OCI-M1 (cell line): ENCODE measurements around the gene TLE6.
"Not testable (repeated sequence)": the region's sequence is repeated elsewhere in the genome, so short reads cannot be mapped to it uniquely, and the experiment has no call there.

Source experiments
- DNase-seq: peaks from one replicate; lab custom pipeline; 2025; lab: John Stamatoyannopoulos, UW

The TLE6 gene

DNA sequence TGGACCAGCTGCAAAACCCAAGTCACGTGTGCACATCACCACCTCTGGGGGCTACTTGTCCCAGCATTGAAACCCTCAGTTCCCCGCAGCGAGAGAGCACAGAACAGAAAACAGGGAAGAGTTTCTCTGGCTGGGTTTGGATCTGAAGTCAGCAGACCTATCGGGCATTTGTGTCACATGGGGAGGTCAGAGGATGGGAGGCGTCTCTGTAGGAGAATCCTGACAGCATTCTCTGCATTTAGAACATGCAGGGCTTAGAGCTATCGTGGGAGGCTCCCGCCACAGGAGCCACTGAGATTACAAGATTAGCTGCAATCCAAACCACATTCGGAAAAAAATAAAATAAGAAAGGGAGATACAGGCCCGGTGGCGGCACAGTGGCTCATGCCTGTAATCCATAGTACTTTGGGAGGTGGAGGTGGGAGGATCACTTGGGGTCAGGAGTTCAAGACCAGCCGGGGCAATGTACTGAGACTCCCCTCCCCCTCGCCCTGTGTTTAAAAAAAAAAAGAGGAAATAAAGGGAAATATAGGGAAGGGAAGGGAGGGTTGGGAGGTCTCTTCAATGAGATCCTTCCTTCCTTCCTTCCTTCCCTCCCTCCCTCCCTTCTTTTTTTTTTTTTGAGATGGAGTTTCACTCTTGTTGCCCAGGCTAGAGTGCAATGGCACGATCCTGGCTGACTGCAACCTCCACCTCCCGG is 2.9 kb upstream of the TLE6 start:
- peak; percentile 95 for DNase-seq

DNA sequence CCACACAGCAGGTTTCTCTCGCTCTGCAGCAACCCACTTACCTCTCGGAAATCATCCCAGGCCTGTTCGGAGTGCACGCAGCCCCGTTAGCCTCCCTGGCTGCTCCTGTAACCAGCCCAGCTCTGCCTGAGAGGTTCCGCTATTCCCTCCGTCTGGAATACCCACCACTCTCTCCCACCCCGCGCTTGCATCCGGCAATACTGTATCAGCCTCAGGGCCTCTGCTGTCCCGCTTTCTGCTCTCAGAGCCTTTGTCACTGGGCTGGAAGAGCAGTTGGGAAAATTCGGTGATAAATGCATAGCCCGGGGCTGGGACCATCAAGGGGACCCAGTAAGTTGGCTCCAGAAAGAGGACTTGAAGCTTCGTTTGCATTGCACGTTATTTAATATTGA is 759 bp upstream of the TLE6 start:
- no peak for DNase-seq

DNA sequence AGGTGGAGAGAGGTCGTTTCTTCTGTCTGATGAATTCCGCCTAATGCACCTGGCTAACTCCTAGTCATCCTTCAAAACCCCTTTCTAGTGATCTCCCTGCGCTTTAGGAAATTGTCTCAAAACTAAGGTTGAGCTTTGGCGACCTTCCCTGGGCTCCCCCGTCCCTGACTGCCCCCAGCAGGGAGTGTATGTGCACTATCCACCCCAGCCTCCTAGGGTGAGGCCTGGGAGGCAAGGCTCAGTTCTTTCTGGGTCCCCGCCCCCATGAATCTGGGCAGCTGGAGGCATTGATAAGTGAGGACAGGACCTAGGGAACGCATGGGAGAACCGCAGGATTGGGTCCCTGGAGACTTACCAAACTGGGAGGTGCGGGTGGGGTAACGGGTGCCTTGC is 378 bp downstream of the TLE6 start:
- DNase-seq: no peak

DNA sequence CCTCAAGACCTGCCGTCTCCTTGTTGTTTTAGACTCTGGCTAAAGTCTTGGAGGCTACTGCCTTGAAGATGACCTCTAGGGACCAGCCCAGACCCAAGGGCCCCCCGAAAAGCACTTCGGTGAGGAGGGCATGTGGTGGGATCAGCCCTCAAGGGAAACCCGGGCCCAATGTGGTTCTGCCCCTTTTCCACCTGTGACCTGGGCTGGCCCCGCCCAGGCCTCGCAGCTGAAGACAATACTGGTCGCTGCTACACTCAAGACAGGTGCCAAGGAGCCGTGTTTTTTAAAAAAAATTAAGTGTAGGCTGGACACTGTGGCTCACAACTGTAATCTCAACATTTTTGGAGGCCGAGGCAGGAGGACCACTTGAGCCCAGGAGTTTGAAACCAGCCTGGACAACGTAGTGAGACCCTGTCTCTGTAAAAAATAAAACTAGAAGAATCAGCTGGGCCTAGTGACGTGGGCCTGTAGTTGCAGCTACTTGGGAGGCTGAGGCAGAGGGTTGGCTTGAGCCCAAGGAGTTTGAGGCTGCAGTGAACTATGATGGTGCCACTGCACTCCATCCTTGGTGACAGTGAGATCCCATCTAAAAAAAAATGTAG is 903 bp downstream of the TLE6 start:
- no peak for DNase-seq

DNA sequence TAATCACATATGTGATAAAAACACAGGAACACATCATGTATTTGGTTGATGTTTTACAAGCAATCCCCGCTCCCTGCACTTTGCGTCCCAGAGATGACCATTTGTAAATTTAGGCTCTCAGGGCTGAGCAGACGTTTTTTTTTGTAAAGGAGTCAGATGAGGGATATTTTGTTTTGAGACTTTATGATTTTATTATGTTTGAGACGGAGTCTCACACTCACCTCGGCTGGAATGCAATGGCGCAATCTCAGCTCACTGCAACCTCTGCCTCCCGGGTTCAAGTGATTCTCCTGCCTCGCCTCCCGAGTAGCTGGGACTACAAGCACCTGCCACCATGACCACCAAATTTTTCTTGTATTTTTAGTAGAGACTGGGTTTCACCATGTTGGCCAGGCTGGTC is 1.4 kb downstream of the TLE6 start:
- DNase-seq: no peak

DNA sequence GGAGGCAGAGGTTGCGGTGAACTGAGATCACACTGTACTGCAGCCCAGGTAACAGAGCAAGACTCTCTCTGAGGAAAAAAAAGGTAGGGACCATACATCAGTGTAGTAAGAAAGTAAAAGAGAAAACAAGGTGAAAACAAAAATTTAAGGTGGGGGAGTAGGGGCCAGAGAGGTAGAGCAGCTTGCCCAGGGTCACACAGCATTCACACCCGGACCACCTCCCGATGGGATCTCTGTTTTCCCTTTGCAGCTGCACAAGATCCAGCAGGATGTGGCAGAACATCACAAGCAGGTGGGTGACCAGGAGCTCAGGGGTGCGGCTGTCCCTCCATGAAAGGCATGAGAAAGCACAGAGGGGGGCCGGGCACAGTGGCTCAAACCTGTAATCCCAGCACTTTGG is 4.5 kb downstream of the TLE6 start:
- no peak for DNase-seq

DNA sequence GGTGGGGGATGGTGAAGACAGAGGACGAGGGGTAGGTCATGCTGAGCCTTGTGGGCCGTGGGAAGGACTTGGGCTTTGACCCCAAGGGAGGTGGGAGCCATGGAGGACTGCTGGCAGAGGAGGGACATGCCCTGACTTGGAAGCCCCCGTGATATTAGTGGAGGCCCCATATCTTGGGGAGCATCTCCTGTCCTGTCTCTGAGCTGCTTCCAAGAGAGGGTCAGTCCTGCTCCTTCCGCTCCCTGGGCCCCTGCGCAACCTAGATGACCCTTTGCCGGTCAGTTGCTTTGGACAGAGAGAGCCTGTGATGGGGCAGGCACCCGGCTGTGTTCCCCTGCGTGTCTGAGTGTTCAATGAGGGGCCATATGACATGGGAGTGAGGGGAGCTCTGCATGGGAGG is 5.2 kb downstream of the TLE6 start:
- DNase-seq: no peak

DNA sequence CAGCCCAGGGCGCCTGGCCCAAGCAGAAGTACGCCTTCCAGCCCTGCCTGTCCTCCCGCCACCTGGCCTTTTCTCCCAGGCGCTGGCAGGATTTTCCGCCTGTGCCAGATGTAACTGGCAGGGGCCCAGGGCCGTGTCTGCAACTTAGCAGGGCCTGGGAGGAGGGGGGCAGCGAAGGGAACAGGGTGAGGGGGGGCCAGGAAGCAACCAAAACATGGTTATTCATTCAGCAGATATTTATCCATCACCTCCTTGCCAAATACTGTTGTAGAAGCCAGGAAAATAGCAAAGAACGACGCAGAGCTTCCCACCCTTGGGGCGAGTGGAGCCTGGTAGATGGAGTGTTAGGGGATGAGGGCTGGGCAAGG is 5.6 kb downstream of the TLE6 start:
- DNase-seq: no peak

DNA sequence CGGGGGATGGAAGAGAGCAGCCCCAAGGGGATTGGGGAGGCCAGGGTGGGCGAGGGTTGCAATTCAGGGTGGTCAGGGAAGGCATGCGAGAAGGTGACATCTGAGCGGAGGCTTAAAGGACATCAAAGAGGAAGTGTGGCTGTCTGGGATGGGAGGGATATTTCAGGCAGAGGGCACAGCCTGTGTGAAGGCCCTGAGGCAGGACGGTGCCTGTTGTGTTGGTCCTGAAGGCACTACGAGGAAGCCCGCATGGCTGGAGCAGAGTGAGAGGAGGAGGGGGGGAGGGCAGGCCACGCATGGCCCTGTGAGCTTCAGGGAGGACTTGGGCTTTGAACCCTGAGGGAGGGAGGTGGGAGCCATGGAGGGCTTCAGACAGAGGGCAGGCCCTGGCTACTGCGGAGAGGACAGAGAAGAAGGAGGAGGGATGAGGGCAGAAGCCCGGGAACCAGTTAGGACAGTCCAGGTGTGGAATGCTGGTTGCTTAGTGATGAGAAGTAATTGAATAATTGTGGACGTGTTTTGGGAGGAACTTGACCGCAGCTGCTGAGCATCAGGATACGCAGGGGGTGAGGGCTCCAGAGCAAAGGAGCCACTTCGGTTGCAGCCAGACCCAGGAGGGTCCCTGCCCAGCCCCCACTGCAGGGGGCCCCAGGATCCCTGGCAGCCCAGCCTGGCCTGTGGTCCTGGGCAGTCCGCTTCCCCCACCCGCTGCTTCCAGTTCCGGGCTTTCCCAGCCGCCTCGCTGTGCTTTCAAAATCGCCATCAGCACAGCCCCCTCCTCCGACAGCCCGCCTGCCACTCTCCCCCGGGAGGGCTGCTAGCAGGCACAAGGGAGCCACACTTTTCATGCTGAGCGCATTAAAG is 6.2 kb downstream of the TLE6 start:
- peak; percentile 1 for DNase-seq

DNA sequence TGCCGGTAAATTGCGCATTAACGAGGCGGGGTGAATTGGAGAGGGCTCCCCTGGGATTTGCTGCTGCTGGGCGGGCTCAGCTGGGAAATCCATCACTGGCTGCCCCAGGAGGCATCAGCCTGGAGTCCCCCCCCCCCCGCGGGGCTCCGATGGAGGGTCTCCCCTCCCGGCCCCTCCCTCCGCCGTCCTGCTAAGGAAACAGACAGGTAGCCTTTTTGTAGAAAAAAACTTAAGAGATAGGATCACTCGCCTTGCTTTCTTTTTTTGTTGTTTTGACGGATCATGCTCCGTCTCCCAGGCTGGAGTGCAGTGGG is 6.8 kb downstream of the TLE6 start:
- DNase-seq: no peak

DNA sequence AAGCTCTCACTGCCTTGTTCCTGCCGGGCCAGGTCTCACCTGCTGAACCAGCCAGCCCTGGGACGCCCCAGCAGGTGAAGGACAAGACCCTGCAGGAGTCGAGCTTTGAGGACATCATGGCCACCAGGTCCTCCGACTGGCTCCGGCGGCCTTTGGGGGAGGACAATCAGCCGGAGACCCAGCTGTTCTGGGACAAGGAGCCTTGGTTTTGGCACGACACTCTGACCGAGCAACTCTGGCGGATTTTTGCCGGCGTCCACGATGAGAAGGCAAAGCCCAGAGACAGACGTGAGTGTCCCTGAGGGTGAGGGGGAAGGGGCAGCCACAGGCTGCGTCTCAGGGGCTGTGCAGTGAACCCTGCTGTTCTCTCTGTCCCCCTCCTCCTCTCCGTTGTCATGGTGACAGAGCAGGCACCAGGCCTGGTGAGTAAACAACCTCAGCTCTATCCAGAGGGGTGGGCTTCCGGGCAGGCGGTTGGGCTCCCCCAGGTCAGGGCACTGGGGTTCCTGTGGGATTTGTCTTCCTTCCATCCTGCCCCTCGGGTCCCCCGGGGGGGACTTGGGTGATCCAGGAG is 9.7 kb downstream of the TLE6 start:
- DNase-seq: no peak

DNA sequence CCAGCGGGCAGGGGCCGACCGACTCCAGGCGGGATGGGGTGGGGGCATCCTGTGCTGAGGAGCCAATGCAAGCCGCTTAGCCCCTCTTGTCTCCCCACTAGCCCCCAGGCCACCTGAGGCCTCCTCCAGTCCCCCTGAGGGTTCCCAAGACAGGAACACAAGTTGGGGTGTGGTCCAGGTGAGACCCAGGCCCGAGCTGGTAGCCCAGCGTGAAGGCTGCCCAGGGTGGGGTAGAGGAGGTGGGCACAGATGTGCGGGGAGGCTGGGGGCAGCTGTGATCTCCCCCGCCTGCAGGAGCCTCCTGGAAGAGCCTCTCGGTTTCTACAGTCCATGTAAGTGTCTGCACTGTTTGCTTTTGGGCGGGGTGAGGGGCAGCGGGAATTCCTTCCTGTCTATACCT is 10.4 kb downstream of the TLE6 start:
- no peak for DNase-seq

DNA sequence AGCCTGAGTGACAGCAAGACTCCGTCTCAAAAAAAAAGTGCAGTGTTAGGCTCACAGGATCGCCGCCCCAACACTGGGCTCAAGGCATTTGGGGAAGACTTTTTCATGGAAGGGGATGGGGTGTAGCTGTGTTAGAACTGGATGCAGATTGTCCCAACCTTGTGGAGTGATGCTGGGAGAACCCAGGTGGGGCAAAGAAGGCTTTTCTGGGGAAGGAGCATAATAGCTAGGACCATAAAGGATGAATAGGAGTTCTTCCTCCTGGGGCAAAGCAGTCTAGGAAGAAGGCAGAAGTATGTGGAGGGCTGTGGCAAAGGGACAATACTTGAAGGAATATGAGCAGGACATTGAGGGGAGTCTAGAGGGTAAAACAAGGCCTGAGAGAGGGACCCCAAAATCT is 11.2 kb downstream of the TLE6 start:
- no peak for DNase-seq

DNA sequence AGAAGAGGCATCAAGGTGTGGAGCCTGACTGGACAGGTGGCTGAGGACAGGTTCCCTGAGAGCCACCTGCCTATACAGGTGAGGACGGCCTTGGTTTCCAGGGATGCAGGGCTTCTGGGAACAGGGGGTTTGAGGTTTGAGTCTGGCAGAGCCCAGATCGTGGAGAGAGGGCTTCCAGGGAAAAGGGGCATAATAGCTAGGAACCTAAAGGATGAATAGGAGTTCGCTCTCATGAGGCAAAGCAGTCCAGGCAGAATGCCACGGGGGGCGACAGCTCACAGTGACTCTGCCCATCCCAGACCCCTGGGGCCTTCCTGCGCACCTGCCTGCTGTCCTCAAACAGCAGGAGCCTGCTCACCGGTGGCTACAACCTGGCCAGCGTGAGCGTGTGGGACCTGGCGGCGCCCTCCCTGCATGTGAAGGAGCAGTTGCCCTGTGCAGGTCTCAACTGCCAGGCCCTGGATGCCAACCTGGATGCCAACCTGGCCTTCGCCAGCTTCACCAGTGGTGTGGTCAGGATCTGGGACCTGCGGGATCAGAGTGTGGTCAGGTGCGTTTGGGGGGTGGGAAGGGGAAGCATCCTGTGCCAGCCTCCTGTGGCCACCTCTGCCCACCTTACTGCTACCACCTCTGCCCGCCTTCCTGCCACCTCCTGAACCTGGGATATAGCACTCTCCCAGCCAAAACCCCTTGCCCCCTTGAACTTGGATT is 12.0 kb downstream of the TLE6 start:
- DNase-seq: no peak

DNA sequence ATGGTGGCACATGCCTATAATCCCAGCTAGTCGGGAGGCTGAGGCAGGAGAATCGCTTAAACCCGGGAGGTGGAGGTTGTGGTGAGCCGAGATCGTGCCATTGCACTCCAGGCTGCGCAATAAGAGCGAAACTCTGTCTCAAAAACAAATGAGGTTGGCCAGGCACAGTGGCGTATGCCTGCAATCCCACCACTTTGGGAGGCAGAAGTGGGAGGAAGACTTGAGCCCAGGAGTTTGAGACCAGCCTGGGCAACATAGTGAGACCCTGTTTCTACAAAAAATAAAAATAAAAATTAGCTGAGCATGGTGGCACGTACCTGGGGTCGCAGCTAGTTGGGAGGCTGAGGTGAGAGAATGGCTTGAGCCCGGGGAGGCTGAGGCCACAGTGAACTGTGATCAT is 15.0 kb downstream of the TLE6 start:
- DNase-seq: not testable (repeated sequence)

DNA sequence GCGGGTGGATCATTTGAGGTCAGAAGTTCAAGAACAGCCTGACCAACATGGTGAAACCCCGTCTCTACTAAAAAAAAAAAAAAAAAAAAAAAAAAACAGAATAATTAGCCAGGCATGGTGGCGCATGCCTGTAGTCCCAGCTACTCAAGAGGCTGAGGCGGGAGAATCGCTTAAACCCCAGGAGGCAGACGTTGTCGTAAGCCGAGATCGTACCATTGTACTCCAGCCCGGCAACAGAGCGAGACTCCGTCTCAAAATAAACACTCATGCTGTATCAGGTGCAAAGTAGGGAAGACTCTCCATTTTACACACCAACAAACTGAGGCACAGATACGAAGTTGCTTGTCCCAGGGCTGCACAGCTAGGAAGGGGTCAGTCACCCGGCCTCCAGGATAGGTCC is 15.6 kb downstream of the TLE6 start:
- no peak for DNase-seq

DNA sequence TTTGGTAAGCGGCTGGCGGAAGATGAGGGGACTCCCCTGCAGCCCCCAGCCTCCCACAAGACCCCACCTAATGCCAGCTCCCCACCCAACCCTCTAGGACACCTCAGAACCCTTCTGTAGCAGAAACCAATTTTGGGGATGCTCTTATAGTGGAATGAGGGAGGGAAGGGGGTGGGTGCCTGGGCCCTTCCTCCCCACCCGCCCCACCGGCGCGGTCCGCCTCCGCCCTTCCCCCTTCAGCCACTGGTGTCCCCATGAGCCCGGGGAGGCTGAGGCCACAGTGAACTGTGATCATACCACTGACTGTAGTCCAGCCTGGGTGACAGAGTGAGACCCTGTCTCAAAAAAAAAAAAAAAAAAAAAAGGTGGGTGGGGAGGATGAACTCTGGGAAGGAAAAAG is 16.2 kb downstream of the TLE6 start:
- no peak for DNase-seq

DNA sequence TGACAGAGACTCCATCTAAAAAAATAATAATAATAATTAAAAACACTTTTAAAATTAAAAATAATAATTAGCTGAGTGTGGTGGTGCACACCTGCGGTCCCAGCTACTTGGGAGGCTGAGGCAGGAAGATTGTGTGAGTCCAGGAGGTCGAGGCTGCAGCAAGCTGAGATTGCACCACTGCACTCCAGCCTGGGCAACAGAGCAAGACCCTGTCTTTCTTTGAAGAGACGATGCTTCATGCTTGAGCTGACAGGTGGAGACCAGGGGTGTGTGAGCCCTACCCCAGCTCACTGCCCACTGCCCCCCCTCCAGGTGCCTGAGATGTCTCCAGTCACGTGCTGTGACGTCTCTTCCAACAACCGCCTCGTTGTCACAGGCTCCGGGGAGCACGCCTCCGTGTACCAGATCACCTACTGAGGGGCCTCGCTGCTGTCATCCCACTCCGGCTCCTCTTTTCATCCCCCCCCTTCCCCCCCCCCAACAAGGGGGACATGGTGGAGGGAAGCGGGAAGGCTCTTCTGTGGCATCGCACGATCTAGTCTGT is 17.3 kb downstream of the TLE6 start:
- no peak for DNase-seq

DNA sequence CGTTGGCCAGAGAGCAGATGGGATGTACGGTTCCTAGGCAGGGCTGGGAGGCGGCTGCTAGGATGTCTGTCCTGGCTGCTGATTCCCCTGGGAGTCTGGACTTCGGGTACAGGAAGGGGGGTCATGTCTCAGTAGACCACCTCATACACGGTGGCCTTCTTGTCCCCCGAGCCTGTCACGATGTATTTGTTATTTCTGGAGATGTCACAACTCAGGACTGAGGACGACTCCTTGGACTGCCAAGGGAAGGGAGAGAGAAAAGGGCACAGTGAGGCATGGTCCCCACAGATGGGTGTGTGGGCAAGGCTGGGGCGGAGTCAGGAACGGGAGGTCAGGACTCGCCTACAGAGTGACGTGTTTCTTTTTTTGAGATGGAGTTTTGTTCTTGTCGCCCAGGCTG is 20.4 kb downstream of the TLE6 start:
- DNase-seq: no peak

DNA sequence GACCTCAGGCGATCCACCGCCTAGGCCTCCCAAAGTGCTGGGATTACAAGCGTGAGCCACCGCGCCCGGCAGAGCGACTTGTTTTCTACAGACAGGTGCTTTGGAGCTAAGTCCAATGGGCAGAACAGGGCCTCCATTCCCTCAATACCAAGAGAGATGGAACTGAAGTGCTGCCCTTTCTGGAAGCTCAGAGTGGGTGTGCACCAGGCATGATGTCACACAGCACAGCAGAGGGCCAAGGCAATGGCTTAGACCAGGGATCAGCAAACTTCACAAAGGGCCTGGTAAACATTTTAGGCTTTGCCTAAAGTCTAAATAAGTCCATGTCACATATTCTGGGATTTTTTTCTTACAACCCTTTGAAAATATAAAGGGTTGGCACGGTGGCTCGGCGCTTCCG is 21.3 kb downstream of the TLE6 start:
- DNase-seq: no peak

DNA sequence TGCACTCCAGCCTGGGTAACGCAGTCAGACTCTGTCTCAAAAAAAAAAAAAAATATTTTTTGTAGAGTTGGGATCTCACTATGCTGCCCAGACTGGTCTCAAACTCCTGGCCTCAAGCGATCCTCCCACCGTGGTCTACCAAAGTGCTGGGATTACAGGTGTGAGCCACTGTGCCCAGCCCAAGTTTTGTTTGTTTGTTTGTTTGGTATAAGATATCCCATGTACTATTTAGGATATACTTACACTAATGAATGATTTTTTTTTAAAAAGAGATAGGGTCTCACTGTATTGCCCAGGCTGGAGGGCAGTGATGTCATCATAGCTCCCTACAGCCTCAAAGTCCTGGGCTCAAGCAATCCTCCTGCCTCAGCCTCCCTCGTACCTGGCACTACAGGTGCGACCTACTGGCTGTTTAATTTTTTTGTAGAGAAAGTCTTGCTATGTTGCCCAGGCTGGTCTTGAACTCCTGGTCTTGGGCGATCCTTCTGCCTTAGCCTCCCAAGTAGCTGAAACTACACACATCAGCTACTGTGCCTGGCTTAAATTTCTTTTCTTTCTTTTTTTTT is 24.0 kb downstream of the TLE6 start:
- no peak for DNase-seq

DNA sequence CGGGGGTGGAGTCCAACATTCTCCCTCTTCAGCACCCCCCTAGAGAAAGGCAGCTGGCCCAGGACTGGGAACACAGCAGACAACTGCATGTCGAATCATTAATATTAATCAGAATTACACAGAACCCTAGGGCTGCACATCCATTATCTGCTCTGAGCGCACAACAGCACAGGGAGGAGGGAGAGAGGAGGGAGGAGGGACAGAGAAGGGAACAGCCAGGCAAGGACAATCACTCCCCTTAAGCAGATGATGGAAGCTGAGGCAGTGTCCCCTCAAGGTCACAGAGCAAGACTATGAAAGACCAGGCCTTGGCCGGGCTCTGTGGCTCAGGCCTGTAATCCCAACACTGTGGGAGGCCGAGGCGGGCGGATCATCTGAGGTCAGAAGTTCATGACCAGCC is 25.7 kb downstream of the TLE6 start:
- DNase-seq: no peak
